Caki2 (cell line): ENCODE results near the gene ALG8. TPM values are rescaled to one million over a fixed set of nuclear protein-coding genes. Genes with fewer than 3 reads are reported as not detected.

Experiments used
- DNase-seq: peaks from one replicate; pipeline ENCODE4 v3.0.0-alpha.2; 2015; ENCODE audit warnings: low read depth
- in situ Hi-C: cut with HindIII; loops from 2 replicates; pipeline ENCODE4 v1.10.0; 2016; ENCODE audit warnings: low sequenced_read_pairs, low pct_unique_long_range_greater_than_20kb, mixed read lengths
- total RNA-seq: library from RNA; depleted of rRNA; stranded (reverse); fragments of >200 nt; shearing (Covaris generic); gene quantifications from 2 replicates; pipeline ENCODE4 v1.2.3, GENCODE V29; 2014; ENCODE audit warnings: low replicate concordance

ALG8 gene
- total RNA-seq, 1 experiment from 2014 or later, result 27.6 TPM

GRCh38 chr11:78163828-78164227, 24.4 kb upstream of the ALG8 start:
- in situ Hi-C loops, result no loop called here
- no peak for DNase-seq

GRCh38 chr11:78161962-78162371, 22.5 kb upstream of the ALG8 start:
- in situ Hi-C loops, result no loop called here
- no peak for DNase-seq

GRCh38 chr11:78161346-78161745, 21.9 kb upstream of the ALG8 start:
- in situ Hi-C loops, result no loop called here

GRCh38 chr11:78160557-78160956, 21.1 kb upstream of the ALG8 start:
- DNase-seq, result no peak
- in situ Hi-C loops, result no loop called here

More at GRCh38 chr11:78161346-78161745, 21.9 kb upstream of the ALG8 start:
- DNase-seq, result no peak

- in situ Hi-C loops, result no loop called here
- DNase-seq, result no peak
These were observed 19.7 kb upstream of the ALG8 start for GRCh38 chr11:78158987-78159652.

- DNase-seq, result no peak
- in situ Hi-C loops, result no loop called here
These were observed 16.9 kb upstream of the ALG8 start for GRCh38 chr11:78156127-78156844.

GRCh38 chr11:78151804-78152203, 12.4 kb upstream of the ALG8 start:
- in situ Hi-C loops, result no loop called here
- no peak for DNase-seq

- DNase-seq, result no peak
- in situ Hi-C loops, result no loop called here
These were observed 11.3 kb upstream of the ALG8 start for GRCh38 chr11:78150754-78151153.

- in situ Hi-C loops, result no loop called here
- no peak for DNase-seq
These were observed 10.9 kb upstream of the ALG8 start for GRCh38 chr11:78150346-78150745.

GRCh38 chr11:78149646-78150045, 10.2 kb upstream of the ALG8 start:
- in situ Hi-C loops, result no loop called here
- no peak for DNase-seq

- DNase-seq, result no peak
- in situ Hi-C loops, result no loop called here
These were observed 8.4 kb upstream of the ALG8 start for GRCh38 chr11:78147807-78148206.

- in situ Hi-C loops, result no loop called here
- DNase-seq, result no peak
These were observed 6.1 kb upstream of the ALG8 start for GRCh38 chr11:78145511-78146025.

- DNase-seq, result no peak
- in situ Hi-C loops, result no loop called here
These were observed 1.1 kb upstream of the ALG8 start for GRCh38 chr11:78140392-78141077.

GRCh38 chr11:78138694-78139421, 568 bp downstream of the ALG8 start:
- in situ Hi-C loops, result no loop called here

GRCh38 chr11:78138291-78138690, 1.1 kb downstream of the ALG8 start:
- in situ Hi-C loops, result no loop called here
- DNase-seq, result no peak

More at GRCh38 chr11:78138694-78139421, 568 bp downstream of the ALG8 start:
- DNase-seq, result peak; percentile 31

GRCh38 chr11:78132475-78132874, 7.0 kb downstream of the ALG8 start:
- no peak for DNase-seq
- in situ Hi-C loops, result no loop called here

GRCh38 chr11:78131956-78132355, 7.5 kb downstream of the ALG8 start:
- no peak for DNase-seq
- in situ Hi-C loops, result no loop called here

GRCh38 chr11:78127403-78127802, 12.0 kb downstream of the ALG8 start:
- in situ Hi-C loops, result no loop called here
- DNase-seq, result no peak
